PC-3 (cell line): Measurements from ENCODE around the gene WHRN.

Experiments
- EZH2 ChIP-seq: fragments of 300-600 bp; sonication (generic); IDR thresholded peaks from one replicate; pipeline ENCODE4 v1.6.1; 2017; ENCODE audit warnings: antibody characterized with exemption, mild to moderate bottlenecking, low read length; ENCODE audit not compliant: unreplicated experiment
- EZH2phosphoT487 ChIP-seq: fragments of 300-600 bp; sonication (generic); IDR thresholded peaks from 2 replicates; pipeline ENCODE4 v1.6.1; 2018; ENCODE audit warnings: mild to moderate bottlenecking, antibody characterized with exemption, low read length, borderline replicate concordance
- TF ChIP-seq, protein P1 (sequence below): fragments of 300-600 bp; sonication (generic); conservative IDR thresholded peaks from 2 replicates; pipeline ENCODE4 v1.5.1; 2017; ENCODE audit warnings: antibody characterized with exemption, low read depth, mild to moderate bottlenecking, low read length

DNA sequence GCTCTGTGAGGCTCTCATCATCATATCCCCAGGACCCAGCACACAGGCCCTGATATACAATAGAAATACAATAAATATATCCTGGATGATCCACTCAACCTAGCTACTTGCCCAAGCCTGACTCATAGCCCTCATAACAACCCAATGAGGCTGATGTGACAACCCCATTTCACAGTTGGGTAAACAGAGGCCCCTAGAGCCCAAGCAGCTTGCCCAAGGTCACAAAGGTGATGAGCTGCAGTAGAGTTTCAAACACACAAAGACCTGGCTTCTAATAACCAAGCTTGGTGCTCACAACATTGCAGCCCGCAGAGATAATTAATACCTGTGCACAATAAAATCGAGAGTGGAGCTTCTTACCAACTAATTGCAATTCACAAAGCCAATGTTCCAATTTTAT, 114.3 kb downstream of the WHRN start:
- TF ChIP-seq, protein P1, sequence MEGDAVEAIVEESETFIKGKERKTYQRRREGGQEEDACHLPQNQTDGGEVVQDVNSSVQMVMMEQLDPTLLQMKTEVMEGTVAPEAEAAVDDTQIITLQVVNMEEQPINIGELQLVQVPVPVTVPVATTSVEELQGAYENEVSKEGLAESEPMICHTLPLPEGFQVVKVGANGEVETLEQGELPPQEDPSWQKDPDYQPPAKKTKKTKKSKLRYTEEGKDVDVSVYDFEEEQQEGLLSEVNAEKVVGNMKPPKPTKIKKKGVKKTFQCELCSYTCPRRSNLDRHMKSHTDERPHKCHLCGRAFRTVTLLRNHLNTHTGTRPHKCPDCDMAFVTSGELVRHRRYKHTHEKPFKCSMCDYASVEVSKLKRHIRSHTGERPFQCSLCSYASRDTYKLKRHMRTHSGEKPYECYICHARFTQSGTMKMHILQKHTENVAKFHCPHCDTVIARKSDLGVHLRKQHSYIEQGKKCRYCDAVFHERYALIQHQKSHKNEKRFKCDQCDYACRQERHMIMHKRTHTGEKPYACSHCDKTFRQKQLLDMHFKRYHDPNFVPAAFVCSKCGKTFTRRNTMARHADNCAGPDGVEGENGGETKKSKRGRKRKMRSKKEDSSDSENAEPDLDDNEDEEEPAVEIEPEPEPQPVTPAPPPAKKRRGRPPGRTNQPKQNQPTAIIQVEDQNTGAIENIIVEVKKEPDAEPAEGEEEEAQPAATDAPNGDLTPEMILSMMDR = no peak
- no peak for TF ChIP-seq EZH2phosphoT487
- no peak for TF ChIP-seq EZH2
